NCI-H1436 treated with DMSO at 0.1 percent for 48 hours (cell line): ENCODE measurements around the gene MAPK1IP1L.
"Not testable (repeated sequence)": the region's sequence is repeated elsewhere in the genome, so short reads cannot be mapped to it uniquely, and the experiment has no call there.

Source experiments
- DNase-seq: peaks from one replicate; lab custom pipeline; 2025; lab: John Stamatoyannopoulos, UW

The MAPK1IP1L gene

DNA sequence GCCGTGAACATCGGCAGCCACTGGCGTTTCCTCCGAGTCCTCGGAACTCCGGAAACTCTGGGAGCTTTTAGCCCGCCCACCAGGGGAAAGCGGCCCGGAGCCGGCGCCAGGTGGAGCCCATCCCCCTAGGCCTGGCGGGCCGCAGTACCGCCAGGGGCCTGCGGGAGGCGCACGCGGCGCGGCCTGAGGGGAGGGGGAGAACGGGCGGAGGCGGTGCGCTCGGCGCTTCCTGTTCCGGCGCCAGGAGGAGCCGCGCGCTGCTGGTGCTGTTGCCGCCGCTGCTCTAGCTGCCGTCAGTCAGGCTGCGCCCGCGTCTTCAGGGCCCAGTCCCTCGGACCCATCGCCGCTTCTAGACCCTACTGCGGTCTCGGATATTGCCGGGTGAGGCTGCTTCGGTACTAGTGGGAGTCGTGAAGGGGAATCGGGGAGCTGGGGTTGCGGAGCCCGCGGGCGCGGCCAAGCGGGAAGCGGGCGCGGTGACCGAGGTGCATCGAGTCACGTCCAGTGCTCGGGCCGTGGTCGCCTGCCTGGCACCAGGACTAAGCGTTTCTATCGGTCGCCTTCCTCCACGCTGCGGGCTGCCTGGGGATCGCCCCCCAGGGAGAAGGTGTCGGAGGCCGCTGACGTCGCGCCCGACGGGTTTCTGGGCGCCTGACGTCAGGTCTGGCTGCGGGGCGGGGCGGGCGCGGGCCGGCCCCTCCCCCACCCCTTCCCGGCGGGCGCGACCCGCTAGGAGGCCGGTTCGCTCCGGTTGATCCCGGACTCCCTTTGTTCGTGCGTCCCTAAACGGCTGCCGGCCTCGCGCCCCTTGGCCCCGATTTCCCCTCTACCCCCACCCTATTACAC is at the start of gene MAPK1IP1L:
Gene MAPK1IP1L (plus strand): TSS at position 225 of the 846 bp plus-strand sequence. CDS start 10,037 bp downstream, outside the sequence.
- peak; percentile 58 for DNase-seq

DNA sequence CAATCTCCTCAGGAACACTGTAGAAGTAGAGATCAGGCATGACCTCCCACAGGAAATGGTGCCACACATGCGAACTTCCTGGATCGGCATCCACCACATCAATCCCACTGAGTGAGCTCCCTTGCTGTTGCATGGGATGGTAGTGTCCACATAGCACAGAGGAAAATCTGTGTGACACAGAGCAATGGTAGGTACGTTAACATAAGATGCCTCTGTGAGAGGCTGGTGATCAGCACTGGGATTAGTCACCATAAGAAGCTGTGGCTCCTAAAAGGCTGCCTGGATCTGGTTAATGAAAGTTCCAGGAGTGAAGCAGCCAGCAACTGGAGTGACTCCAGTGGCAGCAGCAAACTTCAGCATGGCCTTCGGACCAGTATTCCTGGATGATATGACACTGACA is 46.4 kb upstream of the MAPK1IP1L start:
- DNase-seq, result no peak

DNA sequence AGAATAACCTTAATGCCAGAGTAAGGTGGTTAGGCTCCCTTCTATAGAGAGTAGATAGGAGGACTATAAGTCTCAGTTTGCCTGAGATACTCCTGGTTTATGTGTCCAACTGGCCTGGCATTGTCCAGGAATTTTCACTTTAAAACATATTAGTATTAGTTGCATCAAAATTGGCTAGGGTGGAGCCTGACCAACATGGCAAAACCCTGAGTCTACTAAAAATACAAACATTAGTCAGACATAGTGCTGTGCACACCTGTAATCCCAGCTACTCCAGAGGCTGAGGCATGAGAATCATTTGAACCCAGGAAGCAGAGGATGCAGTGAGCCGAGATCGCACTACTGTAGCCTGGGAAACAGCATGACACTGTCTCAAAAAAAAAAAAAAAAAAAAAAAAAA is 36.4 kb upstream of the MAPK1IP1L start:
- DNase-seq, result no peak

DNA sequence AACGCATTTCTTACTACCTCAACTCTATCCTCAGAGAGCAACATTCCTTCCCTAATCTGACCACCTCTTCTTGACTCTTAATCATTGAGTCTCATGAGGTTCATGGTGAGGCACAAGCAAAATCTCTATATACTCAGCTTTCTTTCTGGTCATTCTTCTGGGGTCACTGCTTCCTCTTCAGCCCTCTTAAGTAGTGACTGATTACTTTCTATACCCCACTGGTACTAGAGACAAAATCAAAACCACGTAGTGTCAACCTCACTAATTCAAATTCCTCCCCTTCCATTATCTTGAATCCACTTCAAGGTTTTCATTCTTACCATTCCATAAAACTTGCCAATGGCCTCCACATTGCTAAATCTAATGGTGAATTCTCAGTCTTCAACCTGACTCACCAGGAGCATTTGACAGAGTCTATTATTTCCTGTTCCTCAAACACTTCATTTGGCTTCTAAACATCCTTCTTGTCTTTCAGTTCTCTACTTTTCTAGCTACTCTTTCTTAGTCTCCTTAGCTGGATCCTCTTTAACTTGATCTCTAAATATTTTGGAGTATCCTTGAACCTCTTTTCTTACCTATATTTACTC is 31.4 kb upstream of the MAPK1IP1L start:
- DNase-seq, result no peak

DNA sequence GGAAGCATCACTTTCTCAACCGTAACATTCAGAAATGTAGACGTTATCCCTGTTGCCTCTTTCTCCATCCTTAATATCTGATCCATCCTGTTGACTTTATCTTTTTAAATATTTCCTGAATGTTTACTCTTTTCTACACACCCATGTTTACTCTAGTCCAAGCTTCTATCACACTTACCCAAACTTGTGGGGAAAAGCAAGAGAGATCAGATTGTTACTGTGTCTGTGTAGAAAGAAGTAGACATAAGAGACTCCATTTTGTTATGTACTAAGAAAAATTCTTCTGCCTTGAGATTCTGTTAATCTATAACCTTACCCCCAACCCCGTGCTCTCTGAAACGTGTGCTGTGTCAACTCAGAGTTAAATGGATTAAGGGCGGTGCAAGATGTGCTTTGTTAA is 27.1 kb upstream of the MAPK1IP1L start:
- DNase-seq, result not testable (repeated sequence)

DNA sequence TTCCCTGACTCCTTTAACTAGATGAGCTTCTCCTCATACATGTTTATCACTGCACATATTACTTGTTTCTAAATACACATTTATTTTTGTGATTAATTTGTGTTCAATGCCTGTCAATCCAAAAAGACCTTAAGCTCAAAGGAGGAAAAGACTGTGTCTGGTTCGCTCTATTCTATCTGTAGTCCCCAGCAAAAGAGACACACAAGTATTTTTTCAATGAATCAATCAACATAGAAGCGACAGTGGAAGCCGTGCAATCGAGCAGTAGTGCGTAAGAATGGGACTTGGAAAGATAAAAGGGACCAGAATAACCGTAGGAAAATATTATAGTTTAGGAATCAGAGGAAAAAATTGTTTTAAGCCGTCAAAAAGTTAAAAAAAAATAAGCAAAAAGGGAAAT is 25.5 kb upstream of the MAPK1IP1L start:
- DNase-seq, result no peak

- no peak for DNase-seq
Observed at GRCh38 chr14:55026441-55026792, 25.0 kb upstream of the MAPK1IP1L start.

DNA sequence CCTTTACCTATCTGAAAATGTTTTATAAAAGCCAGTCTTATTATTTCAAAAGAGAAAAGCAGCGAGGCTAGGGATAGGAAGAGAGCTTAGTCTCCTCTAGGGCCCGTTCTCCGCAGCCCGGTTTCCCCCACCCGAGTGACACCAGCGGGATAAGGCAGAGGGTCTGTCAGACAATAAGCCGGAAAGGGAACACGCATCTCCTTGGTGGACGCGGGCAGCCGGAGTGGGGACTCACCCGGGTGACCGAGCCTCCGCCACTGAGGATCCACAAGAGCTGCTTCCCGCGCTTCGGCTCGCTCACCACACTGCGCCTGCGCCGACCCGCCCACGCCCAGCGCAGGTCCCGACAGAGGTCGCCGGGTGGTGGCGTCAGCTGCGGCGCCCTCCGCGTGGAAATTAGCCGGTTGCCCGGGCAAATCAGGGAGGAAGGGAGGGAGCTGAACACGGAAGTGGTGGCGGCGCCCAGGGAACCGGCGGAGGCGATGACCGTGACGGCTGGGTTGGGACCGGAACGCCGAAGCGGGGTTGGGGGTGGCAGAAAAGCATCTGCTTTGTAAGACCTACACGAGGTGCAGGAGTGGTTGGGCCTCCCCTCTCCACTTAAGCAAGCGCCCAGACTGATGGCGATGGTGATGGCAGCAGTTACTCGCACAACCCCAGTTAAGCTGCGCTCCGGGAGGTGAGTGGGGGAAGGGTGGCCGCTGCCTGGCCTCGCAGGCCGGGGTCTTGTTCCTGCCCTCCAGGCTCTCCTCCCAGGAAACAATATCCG is 24.5 kb upstream of the MAPK1IP1L start, which contains the start of the genes SOCS4 and WDHD1:
Gene SOCS4 (plus strand): TSS at position 444 of the 769 bp plus-strand sequence. CDS start 15,806 bp downstream, outside the sequence.
Gene WDHD1 (minus strand): TSS at position 307 of the 769 bp plus-strand sequence. CDS start 312 bp downstream, outside the sequence.
- DNase-seq, result peak; percentile 63

- no peak for DNase-seq
Observed at GRCh38 chr14:55028066-55028465, 23.4 kb upstream of the MAPK1IP1L start.

DNA sequence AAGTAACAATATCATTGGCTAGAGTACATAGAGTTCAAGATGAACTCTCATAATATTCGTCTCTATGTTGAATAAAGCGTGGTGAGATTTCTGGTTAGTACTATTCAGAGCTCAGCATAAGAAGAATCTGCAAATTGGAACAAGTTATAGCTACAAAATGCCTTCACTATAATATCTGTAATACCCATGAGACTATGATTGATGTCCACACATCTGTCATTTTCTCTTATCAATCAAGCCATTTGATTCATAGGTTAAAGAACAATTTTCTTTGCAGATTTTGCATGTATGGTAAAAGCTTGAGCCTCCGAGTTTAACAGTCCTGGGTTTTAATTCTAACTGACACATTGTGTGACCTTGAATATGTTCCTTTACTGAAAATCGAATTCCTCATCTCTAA is 23.0 kb upstream of the MAPK1IP1L start:
- DNase-seq, result no peak

- DNase-seq, result no peak
Observed at GRCh38 chr14:55031190-55031589, 20.3 kb upstream of the MAPK1IP1L start.

DNA sequence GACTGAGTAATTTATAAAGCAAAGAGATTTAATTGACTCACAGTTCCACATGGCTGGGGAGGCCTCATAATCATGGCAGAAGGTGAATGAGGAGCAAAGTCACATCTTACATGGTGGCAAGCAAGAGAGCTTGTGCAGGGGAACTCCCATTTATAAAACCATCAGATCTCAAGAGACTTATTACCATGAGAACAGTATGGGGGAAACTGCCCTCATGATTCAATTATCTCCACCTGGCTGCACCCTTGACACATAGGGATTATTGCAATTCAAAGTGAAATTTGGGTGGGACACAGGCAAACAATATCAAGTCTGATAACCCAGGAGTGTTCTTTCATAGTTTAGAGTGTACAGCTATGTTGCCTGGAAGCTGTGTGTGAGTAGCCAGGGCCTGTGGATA is 13.5 kb upstream of the MAPK1IP1L start:
- not testable (repeated sequence) for DNase-seq

DNA sequence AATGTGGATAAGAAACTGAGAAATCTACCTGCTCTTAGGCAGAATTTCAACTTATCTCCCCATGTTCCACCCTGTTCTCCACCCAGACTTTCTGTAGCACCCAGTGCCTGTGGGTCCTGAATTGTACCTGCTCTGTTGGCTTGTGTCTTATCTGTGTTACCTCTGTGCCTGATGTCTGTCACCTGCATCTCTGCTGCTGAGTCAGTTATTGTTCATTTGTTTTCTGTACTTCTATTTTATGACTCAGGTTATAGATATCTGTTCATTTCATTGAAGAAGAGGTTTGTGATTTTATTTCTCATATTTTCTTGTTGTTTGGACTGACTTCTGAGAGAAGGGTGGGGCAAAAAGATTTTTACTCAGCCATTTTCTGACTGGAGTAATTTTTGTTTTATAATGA is 12.7 kb upstream of the MAPK1IP1L start:
- DNase-seq, result no peak

- DNase-seq, result no peak
Observed at GRCh38 chr14:55043528-55043927, 7.9 kb upstream of the MAPK1IP1L start.

DNA sequence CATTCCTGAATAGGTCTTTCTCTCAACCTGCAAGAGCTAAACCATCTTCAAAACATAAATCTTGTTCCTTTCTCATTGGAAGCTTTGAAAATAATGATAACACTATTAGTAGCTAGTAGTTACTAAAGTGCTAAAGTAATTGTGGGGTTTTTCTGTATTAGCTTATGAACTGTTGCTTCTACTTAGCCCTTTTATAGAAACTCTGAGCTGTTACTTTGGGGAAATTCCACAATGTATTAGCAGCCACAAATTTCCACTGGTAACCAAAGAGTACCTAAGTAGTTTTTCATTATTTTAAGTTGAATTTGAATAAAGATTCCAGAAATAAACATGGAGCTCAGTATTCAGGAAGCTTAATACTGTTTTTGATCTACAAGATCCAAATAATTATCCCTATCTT is 6.4 kb upstream of the MAPK1IP1L start:
- DNase-seq, result no peak

- no peak for DNase-seq
Observed at GRCh38 chr14:55047301-55048053, 4.0 kb upstream of the MAPK1IP1L start.

DNA sequence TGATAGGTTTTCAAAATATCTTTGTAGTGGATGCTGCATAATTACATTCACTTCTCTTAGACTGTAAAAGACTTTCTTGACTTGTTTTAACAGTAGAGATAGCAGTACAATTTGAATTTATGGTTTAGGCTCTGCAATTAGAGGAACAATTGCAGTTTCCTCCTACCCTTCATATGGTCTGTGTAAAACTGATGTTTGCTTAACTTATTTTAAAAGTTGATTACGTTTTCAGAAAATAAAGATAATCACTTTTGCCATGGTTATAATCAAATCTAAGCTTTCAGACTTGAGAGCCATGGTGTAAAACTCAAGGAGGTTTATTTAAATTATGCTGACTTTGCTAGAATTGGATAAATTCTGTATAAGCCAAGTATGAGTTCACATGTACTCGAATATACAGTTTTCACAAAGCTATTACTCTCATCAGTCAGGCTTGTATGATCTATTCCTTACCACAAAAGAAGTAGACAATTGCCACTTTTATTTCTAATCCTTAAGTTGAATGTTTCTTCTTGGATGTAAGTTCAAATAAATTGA is 2.5 kb upstream of the MAPK1IP1L start:
- DNase-seq, result no peak

GRCh38 chr14:55051165-55051422 is 353 bp upstream of the MAPK1IP1L start:
- DNase-seq, result no peak

DNA sequence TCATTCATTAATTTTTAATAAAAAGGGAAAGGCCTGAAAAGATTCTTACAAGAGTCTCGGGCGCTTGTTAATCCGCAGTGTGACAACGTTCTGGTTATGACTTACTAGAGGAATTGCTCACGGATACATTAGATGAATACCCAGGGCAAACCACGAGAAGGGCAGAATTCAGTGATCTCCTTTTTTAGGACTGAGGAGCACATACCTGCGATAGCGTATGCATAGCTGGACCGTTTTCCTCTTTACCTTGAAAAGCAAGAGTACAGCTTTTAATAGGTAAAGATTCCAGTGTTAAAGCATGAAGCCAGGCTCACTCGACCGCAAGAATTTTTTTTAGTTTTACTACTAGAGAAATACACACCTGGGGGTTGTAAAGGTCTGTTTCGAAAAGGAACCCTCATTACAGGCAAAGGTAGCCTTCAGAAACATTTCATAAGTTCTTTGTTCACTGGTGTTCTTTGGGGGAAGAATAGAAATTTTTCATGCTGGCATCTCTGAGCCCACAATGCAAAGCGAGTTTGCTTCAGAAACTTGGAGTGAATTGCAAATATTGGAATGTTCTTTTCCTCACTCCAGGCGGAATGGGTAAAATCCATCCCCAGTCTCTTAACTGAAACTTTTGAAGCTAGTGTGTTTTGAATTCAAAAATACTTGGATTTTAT is 953 bp downstream of the MAPK1IP1L start:
- no peak for DNase-seq

DNA sequence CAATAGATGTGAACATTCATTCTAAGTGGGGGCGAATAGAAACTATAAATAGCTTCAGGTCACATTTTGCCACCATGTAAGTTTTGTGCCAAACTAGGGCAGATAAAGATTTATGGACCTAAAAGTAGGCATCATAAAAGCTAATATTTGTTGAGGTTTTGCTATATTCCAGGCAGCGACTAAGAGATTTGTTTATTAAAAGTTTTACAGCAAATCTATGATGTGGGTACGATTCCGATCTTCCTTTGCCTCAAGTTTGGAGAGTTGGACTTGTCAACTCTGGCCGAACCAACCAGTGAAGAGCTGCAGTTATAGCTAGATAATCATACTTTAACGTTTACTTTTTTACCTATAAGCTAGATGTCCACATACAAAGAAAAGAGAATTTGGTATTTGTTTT is 1.6 kb downstream of the MAPK1IP1L start:
- no peak for DNase-seq

GRCh38 chr14:55053500-55053899 is 2.1 kb downstream of the MAPK1IP1L start:
- no peak for DNase-seq
